SK-N-SH (cell line): ENCODE measurements around the gene TACC2.

Experiments
- EP300 ChIP-seq, 2 experiments: IDR thresholded peaks; 2 replicates each; pipeline versions ENCODE4 v1.4.0 to v1.6.1; 2012; ENCODE audit warnings: borderline replicate concordance in 1 of 2, low read depth in 1 of 2, low read length in 1 of 2
- FOXJ3 ChIP-seq: sonication (generic); formaldehyde crosslinking; IDR thresholded peaks from 2 replicates; pipeline ENCODE4 v1.5.1; 2020; ENCODE audit warnings: mild to moderate bottlenecking, missing genetic modification reagents
- JUND ChIP-seq: IDR thresholded peaks from 2 replicates; pipeline ENCODE4 v1.4.0; 2012
- MEF2A ChIP-seq: IDR thresholded peaks from 2 replicates; pipeline ENCODE4 v1.4.0; 2012; ENCODE audit warnings: low read depth, borderline replicate concordance
- POLR2AphosphoS5 ChIP-seq: IDR thresholded peaks from 2 replicates; pipeline ENCODE4 v1.6.1; 2012; ENCODE audit warnings: low read depth, low read length
- RCOR1 ChIP-seq: fragments of 150-350 bp; IDR thresholded peaks from 2 replicates; pipeline ENCODE4 v1.6.1; 2017; ENCODE audit warnings: antibody characterized with exemption, low read length
- RFX5 ChIP-seq: IDR thresholded peaks from 2 replicates; pipeline ENCODE4 v1.6.1; 2012; ENCODE audit warnings: mild to moderate bottlenecking, improper control_type of control experiment, low read length
- SMC3 ChIP-seq: IDR thresholded peaks from 2 replicates; pipeline ENCODE4 v1.6.1; 2012; ENCODE audit warnings: low read depth, low read length, improper control_type of control experiment
- TAF1 ChIP-seq: IDR thresholded peaks from 2 replicates; pipeline ENCODE4 v1.6.1; 2012; ENCODE audit warnings: low read depth, mild to moderate bottlenecking, low read length, moderate library complexity, borderline replicate concordance
- YY1 ChIP-seq: IDR thresholded peaks from 2 replicates; pipeline ENCODE4 v1.4.0; 2012; ENCODE audit warnings: low read depth, mild to moderate bottlenecking
- ZBTB33 ChIP-seq: IDR thresholded peaks from 2 replicates; pipeline ENCODE4 v1.4.0; 2012; ENCODE audit warnings: low read depth, borderline replicate concordance
- TF ChIP-seq, protein P1 (sequence below): fragments of 200-600 bp; sonication (generic); IDR thresholded peaks from 2 replicates; pipeline ENCODE4 v1.6.1; 2017; ENCODE audit warnings: antibody characterized with exemption, mild to moderate bottlenecking, moderate library complexity

- no peak for TF ChIP-seq RCOR1
- TF ChIP-seq JUND, result no peak
- TF ChIP-seq, protein P1, sequence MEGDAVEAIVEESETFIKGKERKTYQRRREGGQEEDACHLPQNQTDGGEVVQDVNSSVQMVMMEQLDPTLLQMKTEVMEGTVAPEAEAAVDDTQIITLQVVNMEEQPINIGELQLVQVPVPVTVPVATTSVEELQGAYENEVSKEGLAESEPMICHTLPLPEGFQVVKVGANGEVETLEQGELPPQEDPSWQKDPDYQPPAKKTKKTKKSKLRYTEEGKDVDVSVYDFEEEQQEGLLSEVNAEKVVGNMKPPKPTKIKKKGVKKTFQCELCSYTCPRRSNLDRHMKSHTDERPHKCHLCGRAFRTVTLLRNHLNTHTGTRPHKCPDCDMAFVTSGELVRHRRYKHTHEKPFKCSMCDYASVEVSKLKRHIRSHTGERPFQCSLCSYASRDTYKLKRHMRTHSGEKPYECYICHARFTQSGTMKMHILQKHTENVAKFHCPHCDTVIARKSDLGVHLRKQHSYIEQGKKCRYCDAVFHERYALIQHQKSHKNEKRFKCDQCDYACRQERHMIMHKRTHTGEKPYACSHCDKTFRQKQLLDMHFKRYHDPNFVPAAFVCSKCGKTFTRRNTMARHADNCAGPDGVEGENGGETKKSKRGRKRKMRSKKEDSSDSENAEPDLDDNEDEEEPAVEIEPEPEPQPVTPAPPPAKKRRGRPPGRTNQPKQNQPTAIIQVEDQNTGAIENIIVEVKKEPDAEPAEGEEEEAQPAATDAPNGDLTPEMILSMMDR, result no peak
- TF ChIP-seq POLR2AphosphoS5, result no peak
- no peak for TF ChIP-seq YY1
- no peak for TF ChIP-seq SMC3
- TF ChIP-seq EP300 (IDR thresholded peaks at IDR 0.05; ENCODE audit: borderline replicate concordance in 1 of 2, low read depth in 1 of 2, low read length in 1 of 2), result no peak
- TF ChIP-seq ZBTB33, result no peak
- no peak for TF ChIP-seq MEF2A
- TF ChIP-seq FOXJ3, result no peak
- no peak for TF ChIP-seq TAF1
- TF ChIP-seq RFX5, result no peak
These were observed 7.6 kb upstream of the TACC2 start for GRCh38 chr10:121981346-121981745.
